ENCODE results near the gene ENPP3.

DNA sequence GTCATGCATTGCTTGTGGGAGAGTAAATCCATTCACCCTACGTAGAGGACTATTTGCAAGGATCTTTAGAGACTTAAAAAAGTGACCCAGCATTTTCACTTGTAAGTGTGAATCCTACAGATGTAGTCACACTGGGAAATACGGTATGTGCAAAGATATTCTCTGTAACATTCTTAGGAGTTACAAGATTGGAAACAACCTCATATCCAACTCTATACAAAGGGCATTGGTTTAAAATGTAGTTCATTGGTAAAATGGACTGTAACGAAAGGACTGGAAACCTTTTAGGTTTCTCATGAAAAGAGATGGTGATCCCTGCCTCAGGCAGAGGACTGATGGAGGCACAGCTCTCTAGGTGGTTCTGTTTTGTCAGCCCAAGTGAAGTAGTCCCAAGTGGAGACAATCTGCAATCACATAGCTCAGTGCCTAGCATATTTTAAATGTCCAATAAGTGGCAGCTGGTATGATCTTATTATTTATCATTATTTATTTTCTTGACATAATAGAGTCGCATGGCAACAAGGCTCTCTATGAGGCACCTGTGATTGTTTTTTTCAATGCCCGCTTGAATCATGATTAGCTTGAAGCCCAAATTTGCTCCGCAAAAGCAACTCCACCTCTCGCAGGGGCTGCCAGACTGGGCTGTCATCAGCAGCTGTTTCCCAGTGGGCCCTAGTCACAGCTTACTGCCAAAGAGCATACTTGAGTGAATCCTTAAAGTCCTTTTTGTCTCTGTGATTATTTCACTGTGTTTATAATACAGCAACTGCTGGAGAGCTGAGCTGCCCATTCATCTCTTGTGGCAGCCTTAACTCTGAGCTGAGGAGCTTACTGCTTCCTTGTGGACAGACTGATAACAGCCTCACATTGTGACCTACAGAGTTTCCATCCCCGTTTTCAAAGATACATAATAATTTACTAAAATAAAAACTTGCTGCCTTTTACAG lies 150.9 kb downstream of the ENPP3 start:
- TF ChIP-seq, protein P1, sequence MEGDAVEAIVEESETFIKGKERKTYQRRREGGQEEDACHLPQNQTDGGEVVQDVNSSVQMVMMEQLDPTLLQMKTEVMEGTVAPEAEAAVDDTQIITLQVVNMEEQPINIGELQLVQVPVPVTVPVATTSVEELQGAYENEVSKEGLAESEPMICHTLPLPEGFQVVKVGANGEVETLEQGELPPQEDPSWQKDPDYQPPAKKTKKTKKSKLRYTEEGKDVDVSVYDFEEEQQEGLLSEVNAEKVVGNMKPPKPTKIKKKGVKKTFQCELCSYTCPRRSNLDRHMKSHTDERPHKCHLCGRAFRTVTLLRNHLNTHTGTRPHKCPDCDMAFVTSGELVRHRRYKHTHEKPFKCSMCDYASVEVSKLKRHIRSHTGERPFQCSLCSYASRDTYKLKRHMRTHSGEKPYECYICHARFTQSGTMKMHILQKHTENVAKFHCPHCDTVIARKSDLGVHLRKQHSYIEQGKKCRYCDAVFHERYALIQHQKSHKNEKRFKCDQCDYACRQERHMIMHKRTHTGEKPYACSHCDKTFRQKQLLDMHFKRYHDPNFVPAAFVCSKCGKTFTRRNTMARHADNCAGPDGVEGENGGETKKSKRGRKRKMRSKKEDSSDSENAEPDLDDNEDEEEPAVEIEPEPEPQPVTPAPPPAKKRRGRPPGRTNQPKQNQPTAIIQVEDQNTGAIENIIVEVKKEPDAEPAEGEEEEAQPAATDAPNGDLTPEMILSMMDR (conservative IDR thresholded peaks at IDR 0.05 in 1 of 2, IDR thresholded peaks at IDR 0.05 in 1 of 2; ENCODE audit: extremely low read depth in 1 of 2, insufficient read depth in 1 of 2, low read depth in 1 of 2, low read length in 2 of 2) = no peak
- no peak for TF ChIP-seq EZH2 (IDR thresholded peaks at IDR 0.05; ENCODE audit: borderline replicate concordance, low read length)

All from mammary epithelial cell (primary cell).